GM18511 (cell line): ENCODE data around the gene GLIPR1L2.

Source experiments
- ATAC-seq: cut with Tn5 transposase; IDR thresholded peaks from one replicate; pipeline ENCODE4 v1.9.1; 2021; ENCODE audit warnings: mild to moderate bottlenecking, moderate library complexity; ENCODE audit not compliant: unreplicated experiment

Gene GLIPR1L2

DNA sequence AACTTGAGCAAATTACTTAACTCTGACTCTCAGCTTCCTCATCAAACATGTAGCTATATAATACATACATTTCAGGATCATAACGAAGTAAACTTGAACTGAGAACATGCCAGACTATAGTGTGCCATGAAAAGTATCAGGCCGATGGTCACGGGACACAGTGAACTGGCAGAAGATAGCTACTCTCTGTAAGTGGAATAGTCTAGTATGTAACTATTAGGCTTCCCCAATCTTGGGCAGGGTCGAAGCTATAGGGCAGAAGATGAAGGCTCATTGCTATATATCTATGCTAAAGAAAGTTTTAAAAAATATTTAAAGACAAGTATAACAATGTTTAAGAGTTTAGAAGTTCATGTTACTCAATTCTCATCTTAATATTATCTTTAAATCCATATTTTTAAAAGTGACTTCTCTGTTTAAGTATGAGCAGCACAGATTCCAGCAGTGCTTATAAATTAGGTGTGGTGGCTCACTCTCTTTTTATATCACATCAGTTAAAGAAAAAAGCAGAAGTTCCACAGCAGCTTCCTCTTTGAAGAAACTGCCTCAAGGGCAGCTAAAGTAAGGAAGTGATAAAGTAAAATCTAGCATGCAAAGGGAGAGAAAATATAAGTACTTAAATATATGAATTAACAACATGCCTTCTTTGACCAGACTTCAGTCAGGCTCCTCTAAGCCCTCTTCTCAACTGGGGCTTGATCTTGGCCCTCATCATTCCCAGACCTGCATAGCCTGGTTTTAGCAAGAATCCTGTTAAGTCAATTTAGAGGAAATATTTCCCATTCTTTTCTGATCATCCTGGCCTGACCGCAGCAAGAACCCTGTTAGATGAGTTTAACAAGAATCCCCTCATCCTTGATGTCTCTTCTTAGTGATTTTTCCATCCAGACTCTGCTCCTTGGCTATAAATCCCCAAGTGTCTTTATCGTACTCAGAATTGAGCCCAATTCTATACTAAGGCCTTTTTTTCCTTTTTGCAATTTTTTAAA is 81.3 kb downstream of the GLIPR1L2 start:
- peak; percentile 77 for ATAC-seq

GRCh38 chr12:75474116-75474515 is 83.2 kb downstream of the GLIPR1L2 start:
- no peak for ATAC-seq

DNA sequence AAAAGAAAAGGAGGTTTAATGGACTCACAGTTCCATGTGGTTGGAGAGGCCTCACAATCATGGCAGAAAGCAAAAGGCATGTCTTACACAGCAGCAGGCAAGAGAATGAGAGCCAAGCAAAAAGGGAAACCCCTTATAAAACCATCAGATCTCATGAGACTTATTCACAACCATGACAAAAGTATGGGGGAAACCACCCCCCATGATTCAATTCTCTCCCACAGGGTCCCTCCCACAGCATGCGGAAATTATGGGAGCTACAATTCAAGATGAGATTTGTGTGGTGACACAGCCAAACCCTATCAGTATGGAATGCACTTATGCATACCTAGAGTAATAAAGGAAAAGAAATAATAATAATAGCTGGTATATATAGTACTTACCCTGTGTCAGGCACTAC is 85.2 kb downstream of the GLIPR1L2 start:
- no peak for ATAC-seq

- ATAC-seq: no peak
Measured at GRCh38 chr12:75477137-75477536, 86.2 kb downstream of the GLIPR1L2 start.

DNA sequence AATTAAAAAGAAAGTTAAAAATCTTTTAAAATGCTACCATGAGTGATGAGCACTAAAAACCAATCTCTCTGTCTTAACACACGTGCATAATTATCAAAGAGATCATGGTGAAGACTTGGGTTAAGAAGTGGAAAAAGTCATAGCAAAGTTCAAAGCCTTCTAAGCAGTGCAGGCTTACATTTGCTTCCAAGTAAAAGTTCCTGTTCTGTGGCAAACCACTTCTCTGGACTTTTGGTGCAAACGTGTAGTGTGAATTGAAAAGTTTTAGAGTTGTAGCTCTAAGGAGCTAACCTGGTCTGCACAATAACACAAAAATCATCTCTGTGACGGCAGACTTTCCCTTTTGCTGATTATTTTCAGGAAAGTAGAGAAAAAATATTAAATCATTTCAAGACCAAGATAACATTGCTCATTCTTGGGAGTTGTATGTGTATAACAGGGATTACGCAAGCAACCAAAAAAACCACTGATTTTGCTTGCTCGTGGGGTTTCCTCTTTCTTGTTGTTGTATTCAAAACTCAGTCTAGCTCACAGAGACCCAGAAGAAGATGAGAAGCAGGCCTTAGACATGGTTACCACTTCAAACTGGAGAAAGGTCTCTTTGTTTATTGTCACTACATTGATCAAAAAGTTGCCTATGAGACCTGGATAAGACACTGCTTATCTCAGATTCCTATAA is 87.4 kb downstream of the GLIPR1L2 start:
- ATAC-seq: peak; percentile 9

GRCh38 chr12:75479963-75480461 is 89.1 kb downstream of the GLIPR1L2 start:
- ATAC-seq: peak; percentile 40

DNA sequence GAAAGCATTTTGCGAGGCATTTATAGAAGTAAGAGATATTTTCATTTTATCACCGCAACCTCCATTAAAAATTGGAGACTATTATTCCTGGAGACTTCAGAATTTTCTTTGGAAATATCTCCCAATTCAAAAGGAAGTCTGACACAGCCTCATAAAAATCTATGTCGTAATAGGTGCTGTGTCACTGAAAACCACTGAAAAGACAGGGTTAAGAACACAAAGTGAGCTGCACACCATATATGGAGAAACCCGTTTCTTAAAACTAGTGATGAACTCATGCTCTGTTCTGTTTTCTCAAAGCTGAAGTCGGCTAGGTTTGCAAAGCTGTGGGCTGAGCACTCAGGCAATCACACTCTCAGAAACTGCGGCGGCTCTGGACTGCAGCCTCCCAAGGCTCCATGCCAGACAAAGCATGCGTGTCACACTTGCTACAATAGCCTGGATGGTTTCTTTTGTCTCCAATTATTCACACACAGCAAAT is 89.6 kb downstream of the GLIPR1L2 start, which contains the start of gene GLIPR1:
Gene GLIPR1, plus strand, starts transcription at position 287 of the 481 bp plus-strand sequence. Its CDS starts 126 bp downstream, at position 413.
- ATAC-seq: peak; percentile 87

- ATAC-seq: peak; percentile 34
Measured at GRCh38 chr12:75481013-75481705, 90.3 kb downstream of the GLIPR1L2 start.

GRCh38 chr12:75481774-75482173 is 90.9 kb downstream of the GLIPR1L2 start:
- ATAC-seq: no peak
